Measurements from ENCODE around the gene SIM1.

DNA sequence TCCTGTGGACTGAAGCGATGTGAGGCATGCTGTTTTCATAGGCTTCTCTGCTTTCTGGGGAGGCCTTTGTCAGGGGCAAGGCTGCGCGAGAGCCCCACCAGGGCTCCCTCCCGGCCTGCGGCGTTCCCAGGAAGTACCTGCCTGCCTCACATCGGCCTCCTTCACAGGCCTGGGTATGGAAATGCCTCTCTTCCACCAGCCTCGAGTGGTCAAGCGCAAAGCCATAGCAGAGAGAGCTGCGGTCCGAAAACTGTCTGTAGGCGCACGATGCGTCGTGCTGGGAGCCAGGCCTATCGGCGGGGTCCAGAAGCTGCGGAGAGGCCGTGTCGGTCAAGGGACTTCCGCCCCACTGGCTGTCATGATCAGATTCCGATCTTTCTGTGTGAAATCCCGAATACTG, 71.2 kb downstream of the SIM1 start:
- TF ChIP-seq YY1 (IDR thresholded peaks at IDR 0.05; ENCODE audit: low read depth) (no peak), CEBPB (IDR thresholded peaks at IDR 0.05) (no peak), TAF1 (IDR thresholded peaks at IDR 0.05; ENCODE audit: low read depth) (no peak), EGR1 (IDR thresholded peaks at IDR 0.05) (no peak), RAD21 (IDR thresholded peaks at IDR 0.05; ENCODE audit: low read depth) (no peak), TCF12 (IDR thresholded peaks at IDR 0.05; ENCODE audit: low read depth) (no peak)
- TF ChIP-seq, protein P1, sequence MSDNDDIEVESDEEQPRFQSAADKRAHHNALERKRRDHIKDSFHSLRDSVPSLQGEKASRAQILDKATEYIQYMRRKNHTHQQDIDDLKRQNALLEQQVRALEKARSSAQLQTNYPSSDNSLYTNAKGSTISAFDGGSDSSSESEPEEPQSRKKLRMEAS (IDR thresholded peaks at IDR 0.05), result no peak
- TF ChIP-seq, protein P2, sequence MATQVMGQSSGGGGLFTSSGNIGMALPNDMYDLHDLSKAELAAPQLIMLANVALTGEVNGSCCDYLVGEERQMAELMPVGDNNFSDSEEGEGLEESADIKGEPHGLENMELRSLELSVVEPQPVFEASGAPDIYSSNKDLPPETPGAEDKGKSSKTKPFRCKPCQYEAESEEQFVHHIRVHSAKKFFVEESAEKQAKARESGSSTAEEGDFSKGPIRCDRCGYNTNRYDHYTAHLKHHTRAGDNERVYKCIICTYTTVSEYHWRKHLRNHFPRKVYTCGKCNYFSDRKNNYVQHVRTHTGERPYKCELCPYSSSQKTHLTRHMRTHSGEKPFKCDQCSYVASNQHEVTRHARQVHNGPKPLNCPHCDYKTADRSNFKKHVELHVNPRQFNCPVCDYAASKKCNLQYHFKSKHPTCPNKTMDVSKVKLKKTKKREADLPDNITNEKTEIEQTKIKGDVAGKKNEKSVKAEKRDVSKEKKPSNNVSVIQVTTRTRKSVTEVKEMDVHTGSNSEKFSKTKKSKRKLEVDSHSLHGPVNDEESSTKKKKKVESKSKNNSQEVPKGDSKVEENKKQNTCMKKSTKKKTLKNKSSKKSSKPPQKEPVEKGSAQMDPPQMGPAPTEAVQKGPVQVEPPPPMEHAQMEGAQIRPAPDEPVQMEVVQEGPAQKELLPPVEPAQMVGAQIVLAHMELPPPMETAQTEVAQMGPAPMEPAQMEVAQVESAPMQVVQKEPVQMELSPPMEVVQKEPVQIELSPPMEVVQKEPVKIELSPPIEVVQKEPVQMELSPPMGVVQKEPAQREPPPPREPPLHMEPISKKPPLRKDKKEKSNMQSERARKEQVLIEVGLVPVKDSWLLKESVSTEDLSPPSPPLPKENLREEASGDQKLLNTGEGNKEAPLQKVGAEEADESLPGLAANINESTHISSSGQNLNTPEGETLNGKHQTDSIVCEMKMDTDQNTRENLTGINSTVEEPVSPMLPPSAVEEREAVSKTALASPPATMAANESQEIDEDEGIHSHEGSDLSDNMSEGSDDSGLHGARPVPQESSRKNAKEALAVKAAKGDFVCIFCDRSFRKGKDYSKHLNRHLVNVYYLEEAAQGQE (IDR thresholded peaks at IDR 0.05; ENCODE audit: low read depth), result no peak
